ENCODE measurements around the gene RGS18. TPM values are rescaled to one million over a fixed set of nuclear protein-coding genes. Genes with fewer than 3 reads are reported as not detected.
"Not testable (repeated sequence)": the region's sequence is repeated elsewhere in the genome, so short reads cannot be mapped to it uniquely, and the experiment has no call there.

The RGS18 gene
- total RNA-seq, 1 donor from 2014 or later, result 1.8 TPM

GRCh38 chr1:192165002-192165401, 6.7 kb downstream of the RGS18 start:
- not testable (repeated sequence) for DNase-seq (ENCODE audit: low spot score)

DNA sequence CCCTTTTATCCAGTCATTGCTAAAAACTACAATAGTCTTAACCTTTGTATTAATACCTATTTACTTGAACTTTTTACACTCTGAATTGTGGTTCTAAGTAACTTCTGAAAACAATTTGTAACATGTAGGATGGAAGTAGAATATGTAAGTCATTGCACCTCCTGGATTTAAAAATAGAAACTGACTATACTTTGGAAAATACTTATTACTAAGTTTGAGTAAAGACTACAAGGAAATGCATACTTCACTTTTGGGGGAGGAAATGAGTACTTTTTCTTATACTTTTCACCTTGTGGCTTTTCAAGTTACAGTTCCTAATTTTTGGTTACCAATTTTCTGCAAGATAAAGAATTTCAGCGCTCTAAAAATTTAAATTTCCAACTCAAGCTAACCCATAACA, 8.7 kb downstream of the RGS18 start:
- no peak for DNase-seq (ENCODE audit: low spot score)

DNA sequence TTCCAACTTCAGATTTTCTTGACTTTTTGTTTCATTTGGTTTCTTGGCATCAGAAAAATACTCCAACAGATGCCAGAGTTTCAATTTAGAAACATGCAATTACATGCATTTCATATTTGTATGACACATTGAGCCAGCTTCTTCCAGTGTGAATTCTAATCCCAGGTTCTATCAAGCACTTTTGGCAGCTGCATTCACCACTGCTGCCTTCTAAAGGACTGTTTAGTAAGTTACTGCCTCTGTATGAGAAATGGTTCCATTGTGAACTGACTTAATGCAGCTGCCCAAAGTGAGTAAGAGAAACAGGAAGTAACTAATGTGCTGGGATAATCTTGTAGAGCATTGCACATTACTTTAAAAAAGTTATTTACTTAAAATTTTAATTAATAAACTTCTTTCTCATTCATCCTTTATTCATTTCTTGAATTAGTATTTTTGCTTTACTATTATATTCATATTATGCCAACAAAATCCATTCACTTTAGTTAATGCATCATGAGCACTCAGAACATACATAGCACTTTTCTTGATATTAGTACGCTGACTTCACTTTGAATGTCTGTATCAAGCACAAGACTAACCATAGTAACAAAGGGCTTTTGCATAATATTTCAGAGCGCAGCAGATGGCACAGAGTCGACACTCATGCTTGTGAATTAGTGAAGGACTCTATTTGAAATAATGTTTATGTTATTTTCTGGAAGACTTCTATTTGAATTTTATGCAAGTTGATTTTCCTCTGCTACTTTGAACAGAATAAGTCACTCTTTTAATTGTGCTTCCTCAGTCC, 9.8 kb downstream of the RGS18 start:
- no peak for DNase-seq (ENCODE audit: low spot score)

GRCh38 chr1:192168964-192169363, 10.7 kb downstream of the RGS18 start:
- DNase-seq (ENCODE audit: low spot score), result no peak

DNA sequence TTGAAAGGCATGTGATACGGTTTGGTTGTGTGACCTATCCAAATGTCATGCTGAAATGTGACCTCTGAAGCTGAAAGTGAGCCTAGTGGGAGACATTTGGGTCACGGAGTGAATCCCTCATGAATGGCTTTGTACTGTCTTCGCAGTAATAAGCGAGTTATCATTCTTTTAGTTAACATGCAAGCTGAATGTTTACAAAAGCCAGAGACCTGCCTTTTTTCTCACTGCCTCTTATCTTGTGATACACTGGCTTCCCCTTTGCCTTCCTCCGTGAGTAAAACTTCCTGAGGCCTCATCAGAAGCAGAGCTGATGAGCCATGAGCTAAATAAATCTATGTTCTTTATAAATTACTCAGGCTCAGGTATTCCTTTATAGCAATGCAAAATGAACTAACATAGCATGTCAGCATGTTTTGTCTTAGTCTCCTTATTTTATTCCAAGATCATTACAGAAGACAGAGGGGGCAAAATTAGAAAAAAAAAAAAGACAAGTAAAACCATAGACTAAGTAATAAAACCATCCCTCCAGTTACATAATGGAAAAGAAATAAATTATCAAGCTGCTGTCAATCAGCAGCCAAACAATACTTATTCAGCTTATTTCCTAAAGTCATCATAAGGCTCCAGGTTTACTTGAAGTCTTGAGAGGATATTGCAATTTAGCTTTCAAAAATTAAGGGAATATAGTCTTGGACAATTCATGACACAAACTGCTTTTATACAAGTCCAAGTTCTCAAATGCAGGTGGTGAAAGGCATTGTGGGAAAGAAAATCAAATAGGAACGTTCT, 12.1 kb downstream of the RGS18 start:
- DNase-seq (ENCODE audit: low spot score), result no peak

DNA sequence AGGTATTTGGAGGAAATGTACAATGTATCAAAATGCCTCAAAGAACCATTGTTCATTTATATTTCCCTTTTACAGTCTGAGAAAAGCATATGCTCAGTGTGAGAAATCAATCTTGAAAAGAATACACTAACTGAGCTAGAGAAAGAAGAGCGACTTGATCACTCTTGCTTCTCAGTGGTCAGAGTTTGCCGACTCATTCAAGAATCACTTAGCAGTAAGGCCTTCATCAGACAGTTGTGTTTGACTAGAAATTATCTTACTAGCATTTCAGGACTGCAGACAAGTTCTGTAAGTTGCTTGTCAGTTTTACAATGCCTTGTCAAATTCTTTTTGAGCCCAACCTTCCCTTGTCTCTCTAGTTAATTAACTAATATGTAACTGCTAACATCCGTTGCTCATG, 12.9 kb downstream of the RGS18 start:
- no peak for DNase-seq (ENCODE audit: low spot score)

DNA sequence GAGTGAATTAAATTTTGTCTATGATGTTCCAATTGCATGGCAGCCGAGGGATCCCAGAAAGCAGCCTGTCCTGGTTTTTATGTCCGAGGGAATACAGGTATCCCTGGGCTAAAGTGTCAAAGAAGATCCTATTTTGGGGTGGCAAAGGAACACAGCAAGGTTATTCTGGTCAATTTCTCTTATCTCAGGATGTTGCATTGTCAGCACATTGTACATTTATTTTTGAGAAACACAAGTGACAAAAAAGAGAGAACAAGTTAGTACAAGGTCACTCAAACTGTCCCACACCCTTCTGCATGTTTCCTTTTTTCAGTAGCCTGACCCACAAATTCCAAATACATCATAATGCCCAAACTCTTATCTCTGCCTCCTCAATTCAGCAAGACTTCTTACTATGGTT, 17.7 kb downstream of the RGS18 start:
- no peak for DNase-seq (ENCODE audit: low spot score)

GRCh38 chr1:192183788-192184187, 25.5 kb downstream of the RGS18 start:
- no peak for DNase-seq (ENCODE audit: low spot score)

- no peak for DNase-seq (ENCODE audit: low spot score)
These were observed 27.9 kb downstream of the RGS18 start for GRCh38 chr1:192186197-192186596.

DNA sequence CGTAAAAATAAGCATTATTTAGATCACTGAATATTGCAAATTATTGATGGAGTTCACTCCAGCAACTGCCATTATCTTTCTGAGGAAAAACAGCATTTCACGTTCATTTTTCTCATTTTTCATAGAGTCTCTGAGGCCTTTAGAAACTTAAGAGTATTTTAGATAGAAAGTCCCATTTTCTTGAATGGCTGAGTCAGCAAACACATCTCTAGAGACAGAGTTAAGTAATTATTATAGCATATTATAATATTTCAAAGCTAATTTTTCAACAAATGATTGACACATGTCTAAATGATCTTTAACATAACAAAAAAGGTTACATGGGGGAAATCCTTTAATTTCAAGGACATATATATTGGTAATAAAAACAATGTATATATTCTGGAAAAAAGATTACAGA, 31.8 kb downstream of the RGS18 start:
- no peak for DNase-seq (ENCODE audit: low spot score)

DNA sequence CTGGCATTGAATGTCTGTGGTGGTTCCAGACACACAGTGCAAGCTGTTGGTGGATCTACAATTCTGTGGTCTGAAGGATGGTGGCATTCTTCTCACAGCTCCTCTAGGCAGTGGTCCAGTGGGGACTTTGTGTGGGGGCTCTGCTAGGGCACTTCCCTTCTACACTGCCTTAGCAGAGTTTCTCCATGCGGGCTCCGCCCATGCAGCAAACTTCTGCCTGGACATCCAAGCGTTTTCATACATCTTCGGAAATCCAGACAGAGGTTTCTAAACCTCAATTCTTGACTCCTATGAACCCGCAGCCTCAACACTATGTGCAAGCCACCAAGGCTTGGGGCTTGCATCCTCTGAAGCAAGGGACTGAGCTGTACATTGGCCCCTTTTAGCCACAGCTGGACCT, 43.0 kb downstream of the RGS18 start:
- DNase-seq (ENCODE audit: low spot score), result no peak

- no peak for DNase-seq (ENCODE audit: low spot score)
These were observed 66.1 kb downstream of the RGS18 start for GRCh38 chr1:192224396-192224795.

DNA sequence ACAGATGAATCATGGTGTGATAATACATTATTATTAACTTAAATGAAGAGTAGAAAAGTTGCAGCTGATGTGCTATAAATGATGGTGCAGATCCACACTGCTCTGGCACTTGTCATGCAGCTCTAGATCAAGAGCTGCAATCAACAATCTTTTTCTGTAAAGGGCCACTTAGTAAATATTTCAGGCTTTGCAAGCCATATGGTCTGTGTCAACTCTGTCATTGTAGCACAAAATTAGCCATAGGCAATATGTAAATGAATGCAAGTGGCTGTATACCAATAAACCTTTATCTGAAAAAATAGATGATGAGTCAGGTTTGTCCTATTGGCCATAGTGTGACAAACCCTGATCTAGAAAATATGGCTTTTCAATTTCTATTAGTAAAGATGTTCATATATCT, 66.6 kb downstream of the RGS18 start:
- DNase-seq (ENCODE audit: low spot score), result no peak

DNA sequence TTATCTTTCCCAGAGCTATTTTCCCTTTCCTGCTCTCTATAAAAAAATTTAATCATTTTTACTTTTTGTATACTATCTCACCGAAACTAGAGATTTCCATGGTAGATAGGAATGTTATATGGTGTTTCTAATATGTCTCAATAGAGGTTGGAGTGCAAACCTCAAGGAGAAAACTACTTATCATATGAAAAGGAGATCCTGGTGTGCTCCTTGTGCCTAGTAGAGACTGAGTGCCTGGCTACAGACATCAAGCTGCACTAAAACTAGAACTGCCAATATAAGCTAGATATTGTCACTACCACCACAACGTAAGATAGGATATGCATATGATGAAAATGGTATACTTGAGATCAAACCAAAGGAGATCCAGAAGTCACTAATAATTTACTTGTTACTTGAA, 67.0 kb downstream of the RGS18 start:
- no peak for DNase-seq (ENCODE audit: low spot score)

GRCh38 chr1:192225703-192226102, 67.4 kb downstream of the RGS18 start:
- DNase-seq (ENCODE audit: low spot score), result no peak

- DNase-seq (ENCODE audit: low spot score), result no peak
These were observed 69.1 kb downstream of the RGS18 start for GRCh38 chr1:192227330-192227729.

GRCh38 chr1:192227980-192228379, 69.7 kb downstream of the RGS18 start:
- DNase-seq (ENCODE audit: low spot score), result not testable (repeated sequence)

DNA sequence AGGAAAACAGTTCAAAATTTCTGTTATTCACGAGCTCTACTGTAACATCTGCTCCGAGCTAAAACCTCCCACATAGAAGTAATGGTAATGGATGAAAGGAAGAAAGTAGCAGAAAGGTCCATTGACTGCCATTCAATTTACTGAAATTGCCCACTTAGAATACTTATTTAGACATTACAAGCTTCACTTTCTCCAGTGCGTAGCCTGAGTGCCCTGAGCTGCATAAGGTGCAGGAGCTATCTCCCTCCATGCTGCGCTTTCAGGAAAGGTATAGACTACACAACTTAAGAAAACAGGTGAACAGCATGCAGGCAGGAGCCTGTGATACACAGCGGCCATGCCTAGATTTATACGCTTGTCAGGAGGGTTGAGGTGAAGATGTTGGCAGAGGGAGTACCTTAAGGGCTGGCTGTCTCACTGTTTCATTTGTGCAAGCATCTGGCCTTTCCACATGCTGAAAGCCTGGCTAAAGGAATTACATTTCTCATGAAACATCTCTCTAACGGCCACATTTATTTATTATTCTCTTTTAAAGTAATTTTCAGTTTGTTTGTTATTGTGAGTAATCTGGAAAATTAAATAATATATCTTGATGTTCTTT, 74.7 kb downstream of the RGS18 start:
- no peak for DNase-seq (ENCODE audit: low spot score)

DNA sequence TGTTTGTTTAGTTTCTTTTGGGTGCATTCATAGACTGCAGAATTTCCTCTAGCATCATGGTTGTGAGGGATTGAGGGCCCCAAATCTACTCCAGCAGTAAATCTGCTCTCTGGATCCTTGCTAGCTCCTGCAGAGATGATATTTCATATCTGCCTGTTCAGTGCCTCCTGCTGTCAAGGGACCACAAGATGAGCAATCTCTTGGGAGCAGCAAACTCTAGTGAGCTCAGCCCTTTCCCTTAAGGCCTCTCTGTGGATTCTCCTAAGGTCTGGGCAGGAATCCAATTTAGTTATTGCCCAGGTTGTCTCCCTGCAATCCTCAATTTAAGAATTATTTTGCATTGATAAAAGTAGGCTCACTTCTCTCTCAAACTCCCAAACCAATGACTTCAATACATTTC, 76.9 kb downstream of the RGS18 start:
- no peak for DNase-seq (ENCODE audit: low spot score)

Data from ureter (tissue), 1 donor.